ENCODE measurements around the gene SDF2L1.
"Not testable (repeated sequence)": the region's sequence is repeated elsewhere in the genome, so short reads cannot be mapped to it uniquely, and the experiment has no call there.

The SDF2L1 gene

GRCh38 chr22:21660904-21661303 is 18.8 kb downstream of the SDF2L1 start:
- peaks cover 21% of the 10 kb centered on the region for H3K4me1 Mint-ChIP-seq
- H3K9me3 Mint-ChIP-seq: no peaks in the 10 kb centered on the region
- H3K36me3 Mint-ChIP-seq: peaks cover 3% of the 10 kb centered on the region
- no peak overlapping the region for H3K4me3 Mint-ChIP-seq
- DNase-seq (ENCODE audit: low spot score in 2 of 2): no peak
- H3K27ac Mint-ChIP-seq: no peak overlapping the region
- ATAC-seq: no peak

DNA sequence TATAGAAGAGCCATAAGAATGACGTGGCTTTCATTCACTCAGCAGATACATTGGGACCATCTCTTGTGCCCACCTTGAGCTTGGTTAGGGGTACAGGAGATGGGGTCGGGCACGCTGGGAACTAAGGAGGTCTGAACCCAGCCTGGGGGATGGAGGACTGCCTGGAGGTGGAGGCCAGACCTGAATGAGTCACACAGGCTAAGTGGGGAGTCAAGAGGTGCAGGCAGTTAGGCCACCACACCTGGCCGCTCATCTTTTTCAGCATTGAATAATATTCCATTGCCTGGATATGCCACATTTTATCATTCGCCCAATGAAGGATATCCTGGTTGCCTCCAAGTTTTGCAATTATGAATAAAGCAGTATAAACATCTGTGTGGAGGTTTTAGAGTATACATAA is 19.9 kb downstream of the SDF2L1 start:
- peaks cover 14% of the 10 kb centered on the region for H3K4me1 Mint-ChIP-seq
- no peak overlapping the region for H3K4me3 Mint-ChIP-seq
- DNase-seq (ENCODE audit: low spot score in 2 of 2) (no peak), ATAC-seq (no peak)
- H3K36me3 Mint-ChIP-seq: peaks cover 9% of the 10 kb centered on the region
- H3K9me3 Mint-ChIP-seq: no peaks in the 10 kb centered on the region
- H3K27ac Mint-ChIP-seq: no peak overlapping the region

GRCh38 chr22:21663738-21664137 is 21.6 kb downstream of the SDF2L1 start:
- peaks cover 9% of the 10 kb centered on the region for H3K36me3 Mint-ChIP-seq
- H3K27ac Mint-ChIP-seq: no peak overlapping the region
- H3K9me3 Mint-ChIP-seq: no peaks in the 10 kb centered on the region
- H3K4me1 Mint-ChIP-seq: peaks cover 22% of the 10 kb centered on the region
- ATAC-seq: no peak
- no peak for DNase-seq (ENCODE audit: low spot score in 2 of 2)
- no peak overlapping the region for H3K4me3 Mint-ChIP-seq

DNA sequence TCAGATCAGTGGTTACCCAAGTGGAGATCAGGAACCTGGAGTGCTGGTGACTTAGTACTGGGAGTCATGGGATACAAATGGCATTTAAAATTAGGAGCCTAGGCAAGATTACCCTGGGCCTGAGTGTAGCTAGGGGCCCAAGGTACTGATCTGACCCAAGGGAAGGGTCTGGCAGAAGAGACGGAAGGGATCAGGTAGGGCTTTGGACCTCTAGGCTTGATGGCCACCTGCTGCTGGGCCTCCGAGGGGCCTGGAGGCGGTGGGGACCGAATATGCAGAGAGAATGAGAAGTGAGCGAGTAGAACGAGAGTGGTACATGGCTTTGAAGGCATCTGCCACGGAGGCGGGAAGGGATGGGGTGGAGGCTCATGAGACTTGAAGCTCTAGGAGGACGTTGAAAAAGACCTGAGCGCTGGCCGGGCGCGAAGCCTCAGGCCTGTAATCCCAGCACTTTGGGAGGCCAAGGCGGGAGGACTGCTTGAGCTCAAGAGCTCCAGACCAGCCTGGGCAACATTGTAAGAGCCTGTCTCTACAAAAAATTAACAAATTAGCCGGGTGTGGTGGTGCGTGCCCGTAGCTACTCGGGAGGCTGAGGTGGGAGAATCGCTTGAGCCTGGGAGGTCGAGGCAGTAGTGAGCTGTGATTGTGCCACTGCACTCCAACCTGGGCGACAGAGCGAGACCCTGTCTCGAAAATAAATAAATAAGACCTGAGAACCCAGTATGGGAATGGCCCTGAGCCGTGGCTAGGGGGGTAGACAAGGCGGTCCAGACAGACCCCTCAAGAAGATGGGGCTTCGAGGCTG is 23.1 kb downstream of the SDF2L1 start:
- H3K36me3 Mint-ChIP-seq: peaks cover 20% of the 10 kb centered on the region
- peaks cover 33% of the 10 kb centered on the region for H3K4me1 Mint-ChIP-seq
- DNase-seq (ENCODE audit: low spot score in 2 of 2): no peak
- peak overlapping the region; percentile 96 for H3K27ac Mint-ChIP-seq
- no peak for ATAC-seq
- H3K4me3 Mint-ChIP-seq: peak overlapping the region; percentile 96
- no peaks in the 10 kb centered on the region for H3K9me3 Mint-ChIP-seq

GRCh38 chr22:21666786-21667185 is 24.7 kb downstream of the SDF2L1 start:
- Mint-ChIP-seq H3K36me3 (peaks cover 36% of the 10 kb centered on the region), H3K4me1 (peaks cover 33% of the 10 kb centered on the region), H3K4me3 (peak overlapping the region; percentile 96), H3K9me3 (no peaks in the 10 kb centered on the region), H3K27ac (peak overlapping the region; percentile 96)
- ATAC-seq (no peak), DNase-seq (ENCODE audit: low spot score in 2 of 2) (no peak)

- Mint-ChIP-seq H3K4me3 (no peak overlapping the region), H3K27ac (no peak overlapping the region), H3K36me3 (peaks cover 58% of the 10 kb centered on the region), H3K4me1 (peaks cover 33% of the 10 kb centered on the region), H3K9me3 (no peaks in the 10 kb centered on the region)
- DNase-seq (ENCODE audit: low spot score in 2 of 2) (no peak), ATAC-seq (no peak)
Measured at GRCh38 chr22:21669026-21669425, 26.9 kb downstream of the SDF2L1 start.

GRCh38 chr22:21672107-21672629 is 30.1 kb downstream of the SDF2L1 start:
- Mint-ChIP-seq H3K36me3 (peaks cover 67% of the 10 kb centered on the region), H3K9me3 (no peaks in the 10 kb centered on the region), H3K4me1 (peaks cover 20% of the 10 kb centered on the region), H3K4me3 (no peak overlapping the region), H3K27ac (peak overlapping the region; percentile 32)
- ATAC-seq (no peak), DNase-seq (ENCODE audit: low spot score in 2 of 2) (no peak)

DNA sequence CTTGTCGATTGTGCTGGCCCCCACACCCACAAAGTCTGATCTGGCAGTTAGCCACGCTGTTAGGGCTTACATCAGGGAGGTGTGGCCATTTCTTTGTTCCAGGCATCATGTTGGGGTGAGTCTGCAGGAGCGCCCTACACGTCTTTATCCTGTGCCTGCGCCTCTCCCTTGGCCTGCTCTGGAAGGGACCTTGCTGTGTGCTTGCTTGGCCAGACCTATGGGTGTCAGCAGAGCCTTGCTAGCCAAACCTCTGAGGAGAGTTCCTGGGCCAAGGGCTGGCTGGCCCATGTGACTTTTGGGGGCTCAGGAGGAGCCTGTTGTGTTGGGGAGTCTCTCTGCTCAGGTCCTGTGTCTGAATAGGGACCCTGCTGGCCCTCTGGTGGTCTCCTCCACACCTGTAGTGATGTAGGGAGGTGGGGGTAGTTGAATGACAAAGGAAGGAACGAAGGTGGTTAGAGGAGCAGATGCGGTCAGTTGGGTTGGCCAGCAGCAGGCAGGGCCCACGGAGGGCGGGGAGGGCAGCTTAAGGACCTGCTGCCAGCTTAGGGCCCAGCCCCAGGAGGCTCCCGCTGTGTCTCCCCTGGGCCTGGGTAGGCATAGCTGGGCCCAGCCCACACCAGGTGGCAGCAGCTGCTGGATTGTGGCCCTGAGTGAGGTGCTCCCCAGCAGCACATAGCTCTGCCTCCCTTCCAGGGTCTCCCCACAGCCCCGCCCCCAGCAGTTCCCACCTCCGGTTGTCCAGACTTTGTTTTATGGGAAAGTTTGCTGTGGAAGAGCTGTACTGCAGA is 31.6 kb downstream of the SDF2L1 start:
- no peak for DNase-seq (ENCODE audit: low spot score in 2 of 2)
- H3K4me1 Mint-ChIP-seq: peaks cover 11% of the 10 kb centered on the region
- peak overlapping the region; percentile 48 for H3K27ac Mint-ChIP-seq
- peaks cover 80% of the 10 kb centered on the region for H3K36me3 Mint-ChIP-seq
- no peak for ATAC-seq
- H3K9me3 Mint-ChIP-seq: no peaks in the 10 kb centered on the region
- no peak overlapping the region for H3K4me3 Mint-ChIP-seq

GRCh38 chr22:21674638-21675245 is 32.6 kb downstream of the SDF2L1 start:
- no peak for DNase-seq (ENCODE audit: low spot score in 2 of 2)
- Mint-ChIP-seq H3K27ac (no peak overlapping the region), H3K4me3 (no peak overlapping the region), H3K9me3 (no peaks in the 10 kb centered on the region), H3K4me1 (peaks cover 3% of the 10 kb centered on the region), H3K36me3 (peaks cover 74% of the 10 kb centered on the region)
- no peak for ATAC-seq

DNA sequence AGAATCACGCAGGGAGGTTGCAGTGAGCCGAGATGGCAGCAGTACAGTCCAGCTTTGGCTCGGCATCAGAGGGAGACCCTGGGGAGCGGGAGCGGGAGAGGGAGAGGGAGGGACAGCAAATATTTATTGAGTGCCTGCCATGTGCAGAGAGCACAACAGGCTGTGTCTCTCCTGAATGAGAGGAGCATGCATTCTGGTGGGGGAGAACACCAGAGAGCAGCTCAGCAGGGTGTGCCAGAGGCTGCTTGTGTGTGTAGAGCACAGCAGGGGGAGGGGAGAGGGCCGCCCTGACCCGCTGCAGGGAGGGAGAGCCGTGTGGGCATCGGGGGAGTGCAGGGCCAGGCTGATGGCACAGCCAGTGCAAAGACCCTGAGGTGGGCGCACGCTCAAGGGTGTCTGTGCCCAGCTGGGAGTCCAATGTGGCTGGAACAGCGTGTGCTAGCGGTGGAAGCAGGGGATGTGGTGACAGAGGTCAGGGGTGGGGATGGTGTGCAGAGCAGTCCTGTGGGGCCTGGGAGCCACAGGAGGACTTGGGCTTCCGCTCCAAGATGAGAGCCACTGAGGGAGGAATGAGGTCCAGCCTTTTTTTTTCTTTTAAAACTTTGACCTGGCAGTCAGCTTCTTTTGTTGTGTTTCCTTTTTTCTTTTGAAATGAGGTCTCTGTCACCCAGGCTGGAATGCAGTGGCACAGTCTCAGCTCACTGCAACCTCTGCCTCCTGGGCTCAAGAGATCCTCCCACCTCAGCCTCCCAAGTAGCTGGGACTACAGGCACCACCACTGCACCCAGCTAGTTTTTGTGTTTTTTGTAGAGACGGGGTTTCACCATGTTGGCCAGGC is 35.7 kb downstream of the SDF2L1 start:
- H3K36me3 Mint-ChIP-seq: peaks cover 58% of the 10 kb centered on the region
- peak overlapping the region; percentile 58 for H3K27ac Mint-ChIP-seq
- H3K9me3 Mint-ChIP-seq: no peaks in the 10 kb centered on the region
- H3K4me1 Mint-ChIP-seq: no peaks in the 10 kb centered on the region
- no peak for ATAC-seq
- H3K4me3 Mint-ChIP-seq: no peak overlapping the region
- DNase-seq (ENCODE audit: low spot score in 2 of 2): no peak

- not testable (repeated sequence) for H3K4me3 Mint-ChIP-seq; H3K9me3 Mint-ChIP-seq; H3K4me1 Mint-ChIP-seq; ATAC-seq; DNase-seq (ENCODE audit: low spot score in 2 of 2)
- Mint-ChIP-seq H3K36me3 (peaks cover 58% of the 10 kb centered on the region), H3K27ac (peak overlapping the region; percentile 32)
Measured at GRCh38 chr22:21678842-21679241, 36.7 kb downstream of the SDF2L1 start.

DNA sequence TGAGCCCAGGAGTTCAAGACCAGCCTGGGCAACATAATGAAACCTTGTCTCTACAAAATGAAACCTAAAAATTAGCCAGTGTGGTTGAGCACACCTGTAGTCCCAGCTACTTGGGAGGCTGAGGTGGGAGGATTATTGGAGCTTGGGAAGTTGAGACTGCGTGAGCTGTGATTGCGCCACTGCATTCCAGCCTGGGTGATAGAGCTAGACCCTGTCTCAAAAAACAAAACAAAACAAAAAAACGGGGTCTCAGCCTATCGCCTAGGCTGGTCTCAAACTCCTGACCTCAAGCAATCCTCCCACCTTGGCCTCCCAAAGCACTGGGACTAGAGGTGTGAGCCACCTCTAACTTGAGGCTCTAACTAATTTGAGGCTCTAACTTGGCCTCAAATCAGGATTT is 37.3 kb downstream of the SDF2L1 start:
- DNase-seq (ENCODE audit: low spot score in 2 of 2): no peak
- no peaks in the 10 kb centered on the region for H3K9me3 Mint-ChIP-seq
- peaks cover 58% of the 10 kb centered on the region for H3K36me3 Mint-ChIP-seq
- H3K27ac Mint-ChIP-seq: no peak overlapping the region
- H3K4me1 Mint-ChIP-seq: peaks cover under 1% of the 10 kb centered on the region
- ATAC-seq: no peak
- H3K4me3 Mint-ChIP-seq: no peak overlapping the region

DNA sequence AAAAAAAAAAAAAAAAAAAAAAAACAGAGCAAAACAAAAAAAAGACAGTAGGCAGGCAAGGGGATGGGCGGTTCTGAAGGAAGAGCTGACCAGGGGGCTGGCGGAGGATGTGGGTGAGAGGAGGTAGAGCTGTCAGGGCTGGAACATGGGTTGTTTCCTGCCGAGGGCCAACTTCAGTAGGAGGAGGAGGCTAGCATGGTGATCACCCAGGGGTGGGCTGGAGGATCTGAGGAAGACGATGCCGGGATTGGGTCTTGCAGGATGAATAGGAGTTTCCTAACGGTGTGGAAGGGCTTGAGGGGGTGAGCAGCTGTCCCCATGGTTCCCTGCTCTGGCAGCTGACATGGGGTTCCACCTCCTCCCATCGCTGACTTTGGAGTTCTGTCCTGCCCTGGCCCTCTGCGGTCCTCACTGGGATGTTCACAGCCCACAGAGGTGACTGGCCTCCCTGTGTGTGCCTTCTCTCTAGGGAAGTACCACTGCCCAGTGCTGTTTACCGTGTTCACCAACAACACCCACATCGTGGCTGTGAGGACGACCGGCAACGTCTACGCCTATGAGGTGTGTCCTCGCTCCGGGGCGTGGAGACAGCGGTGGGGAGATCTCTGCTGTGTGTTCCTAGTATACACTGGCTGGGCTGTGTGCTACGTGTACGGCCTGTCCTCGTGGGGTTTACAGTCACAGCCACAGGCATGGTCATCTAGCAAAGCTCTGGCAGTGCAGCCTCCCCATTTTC is 38.9 kb downstream of the SDF2L1 start:
- Mint-ChIP-seq H3K36me3 (peaks cover 63% of the 10 kb centered on the region), H3K4me1 (peaks cover 7% of the 10 kb centered on the region), H3K9me3 (no peaks in the 10 kb centered on the region), H3K27ac (peak overlapping the region; percentile 43), H3K4me3 (no peak overlapping the region)
- DNase-seq (ENCODE audit: low spot score in 2 of 2) (no peak), ATAC-seq (no peak)

All from stimulated activated effector memory CD8-positive, alpha-beta T cell treated with anti-CD3 and anti-CD28 coated beads, Interleukin-12 subunit alpha, Interleukin-12 subunit beta, amount 100 ng/mL, for 72 hours (primary cell).